Measurements from ENCODE around the gene ACAN. TPM values are rescaled to one million over a fixed set of nuclear protein-coding genes. Genes with fewer than 3 reads are reported as not detected.

The ACAN gene
- total RNA-seq, 1 donor from 2014 or later = 8.3 TPM

DNA sequence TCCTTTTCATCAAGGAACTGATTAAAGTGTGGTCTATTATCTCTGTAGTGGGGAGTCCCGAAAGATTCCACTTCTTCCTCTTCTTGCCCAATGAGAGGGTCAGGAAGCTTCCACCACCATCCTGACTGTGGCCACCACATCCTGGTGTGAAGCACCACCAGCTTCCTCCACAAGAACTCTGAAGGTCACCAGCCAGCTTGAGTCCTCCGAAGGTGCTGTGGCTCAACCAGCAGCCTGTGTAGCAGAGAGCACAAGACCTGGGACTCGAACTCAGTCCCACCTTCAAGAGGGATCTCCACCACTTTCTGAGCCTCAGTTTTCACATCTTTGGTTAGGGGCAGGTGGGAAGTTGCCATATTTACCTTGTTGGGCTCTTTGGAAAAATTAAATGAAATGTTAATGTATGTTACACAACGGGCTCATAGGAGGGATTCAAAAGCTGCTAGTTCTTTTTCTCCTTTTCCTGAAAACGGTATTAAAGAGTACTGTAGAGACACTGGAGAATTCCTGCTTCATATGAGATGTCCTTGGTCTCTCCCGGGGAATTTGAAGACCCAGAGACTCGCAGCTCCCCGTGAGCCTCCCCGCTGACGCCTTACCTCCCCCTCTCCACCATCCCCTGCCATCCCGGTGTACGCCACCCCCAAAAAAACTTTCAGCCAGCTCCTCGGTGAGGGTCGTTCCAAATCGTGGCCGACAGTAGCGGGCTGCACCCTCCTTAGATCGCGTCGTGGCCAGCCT lies 816 bp upstream of the ACAN start:
- DNase-seq = no peak

GRCh38 chr15:88802991-88803240 lies 320 bp upstream of the ACAN start:
- no peak for DNase-seq

- no peak for DNase-seq
Observed at GRCh38 chr15:88803920-88804247, 648 bp downstream of the ACAN start.

GRCh38 chr15:88804257-88804656 lies 1.0 kb downstream of the ACAN start:
- DNase-seq = no peak

GRCh38 chr15:88805031-88805780 lies 2.0 kb downstream of the ACAN start:
- no peak for DNase-seq

- no peak for DNase-seq
Observed at GRCh38 chr15:88810446-88810845, 7.2 kb downstream of the ACAN start.

- no peak for DNase-seq
Observed at GRCh38 chr15:88812133-88812532, 8.9 kb downstream of the ACAN start.

- no peak for DNase-seq
Observed at GRCh38 chr15:88813960-88814359, 10.7 kb downstream of the ACAN start.

GRCh38 chr15:88814393-88814792 lies 11.2 kb downstream of the ACAN start:
- DNase-seq = no peak

GRCh38 chr15:88818920-88819319 lies 15.7 kb downstream of the ACAN start:
- DNase-seq = no peak

GRCh38 chr15:88821993-88822392 lies 18.8 kb downstream of the ACAN start:
- DNase-seq = no peak

DNA sequence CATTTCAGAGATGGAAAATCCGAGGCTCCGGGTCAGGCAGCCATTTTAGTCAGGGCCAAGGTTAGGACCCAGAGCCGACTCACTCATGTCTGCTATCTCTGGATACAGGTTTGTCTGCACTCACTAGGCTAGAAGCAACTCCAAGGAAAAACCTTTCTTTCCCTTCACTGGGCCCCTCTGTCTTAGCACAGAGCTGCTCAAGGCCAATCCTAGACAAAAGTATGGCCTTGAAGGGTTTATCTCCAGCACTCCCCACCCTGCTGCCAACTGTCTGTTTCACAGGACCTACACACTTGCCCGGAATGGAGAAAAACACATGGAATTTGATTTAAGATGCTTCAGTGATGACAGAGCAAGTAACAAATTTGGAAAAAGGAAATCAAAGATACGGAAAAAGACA lies 25.6 kb downstream of the ACAN start:
- DNase-seq = no peak

DNA sequence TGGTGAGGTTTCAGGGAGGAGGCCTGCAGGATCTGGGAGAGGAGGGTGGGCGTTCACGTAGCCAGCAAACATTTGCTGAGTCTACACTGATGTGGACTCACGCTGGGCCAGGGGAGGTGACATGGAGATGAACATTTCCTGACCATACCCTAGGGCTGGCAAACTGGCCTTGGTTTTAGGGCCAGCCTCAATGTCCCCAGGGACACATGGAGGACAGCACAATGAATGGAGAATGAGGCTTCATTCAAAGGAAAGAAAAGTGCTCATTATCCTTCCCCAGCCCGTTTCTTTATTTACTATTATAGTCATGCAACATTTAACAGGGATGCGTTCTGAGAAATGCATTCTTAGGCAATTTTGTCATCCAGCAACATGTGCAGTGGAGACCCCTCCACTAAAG lies 26.8 kb downstream of the ACAN start:
- no peak for DNase-seq

GRCh38 chr15:88832820-88833730 lies 29.8 kb downstream of the ACAN start:
- DNase-seq = no peak

DNA sequence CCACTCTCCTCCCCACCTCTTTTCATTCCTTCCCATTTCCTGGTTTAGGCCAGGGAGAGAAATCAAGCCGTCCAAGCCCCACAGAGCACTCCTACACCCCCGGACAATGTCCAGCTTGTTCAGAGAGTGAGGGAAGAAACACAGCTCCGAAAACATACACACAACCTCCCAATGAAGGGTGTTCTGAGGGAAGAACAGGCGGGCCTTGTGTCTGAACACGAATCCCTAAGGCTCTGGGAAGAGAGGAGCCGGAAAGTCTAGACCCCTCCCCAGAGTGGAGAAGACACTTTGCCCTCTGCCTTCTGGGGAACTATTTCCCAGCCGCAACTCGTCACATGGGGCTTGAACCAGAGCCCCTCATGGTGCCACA lies 30.5 kb downstream of the ACAN start:
- no peak for DNase-seq

GRCh38 chr15:88834211-88834812 lies 31.1 kb downstream of the ACAN start:
- DNase-seq = peak; percentile 25

DNA sequence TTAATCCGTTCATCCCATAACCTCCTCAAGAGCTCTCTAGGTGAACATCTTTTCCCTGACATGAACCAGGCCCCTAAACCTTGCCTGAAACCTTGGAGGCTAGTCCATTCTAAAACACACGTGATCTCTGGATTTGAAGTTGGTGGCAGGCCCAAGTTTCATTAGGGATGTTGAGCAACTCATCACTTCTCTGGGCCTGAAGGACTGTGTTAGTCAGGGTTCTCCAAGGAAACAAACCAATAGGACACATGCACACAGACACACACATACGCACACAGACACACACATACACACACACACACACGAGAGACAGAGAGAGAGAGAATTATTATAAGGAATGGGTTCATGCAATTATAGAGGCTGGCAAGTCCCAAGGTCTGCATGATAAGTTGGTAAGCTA lies 31.9 kb downstream of the ACAN start:
- no peak for DNase-seq

DNA sequence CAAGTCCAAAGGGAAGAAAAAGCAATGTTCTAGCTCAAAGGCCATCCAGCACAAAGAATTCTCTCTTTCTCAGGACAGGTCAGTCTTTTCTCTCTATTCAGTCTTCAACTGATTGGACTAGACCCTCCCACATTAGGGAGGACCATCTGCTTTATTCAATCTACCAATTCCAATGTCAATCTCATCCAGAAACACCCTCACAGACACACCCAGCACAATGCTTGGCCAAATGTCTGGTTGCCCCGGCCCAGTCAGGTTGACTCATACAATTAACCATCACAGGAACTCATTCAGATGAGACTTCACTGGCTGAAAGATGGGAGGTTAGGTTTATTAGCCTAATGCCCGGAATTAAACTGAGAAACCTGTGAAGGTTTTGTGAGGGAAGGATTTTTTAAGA lies 32.4 kb downstream of the ACAN start:
- no peak for DNase-seq

GRCh38 chr15:88838667-88839066 lies 35.4 kb downstream of the ACAN start:
- DNase-seq = no peak

DNA sequence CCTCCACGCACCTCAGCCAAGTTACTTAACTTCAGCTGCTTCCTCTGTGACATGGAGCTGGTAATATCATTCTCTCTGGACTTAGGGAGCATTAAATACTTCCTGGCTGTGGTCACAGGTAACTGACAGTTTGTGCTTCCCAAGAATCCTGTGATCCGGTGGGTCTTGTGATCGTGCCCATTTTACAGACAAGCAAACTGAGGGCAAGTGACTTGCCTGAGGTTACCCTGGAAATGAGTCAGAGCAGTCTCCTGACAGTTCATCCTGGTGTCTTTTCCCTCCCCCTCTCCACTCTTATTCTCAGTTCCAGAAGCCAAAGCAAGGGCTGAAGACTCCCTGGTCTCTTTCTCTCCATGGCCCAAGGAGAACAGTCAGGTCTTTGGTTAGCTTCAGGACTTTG lies 35.9 kb downstream of the ACAN start:
- no peak for DNase-seq

DNA sequence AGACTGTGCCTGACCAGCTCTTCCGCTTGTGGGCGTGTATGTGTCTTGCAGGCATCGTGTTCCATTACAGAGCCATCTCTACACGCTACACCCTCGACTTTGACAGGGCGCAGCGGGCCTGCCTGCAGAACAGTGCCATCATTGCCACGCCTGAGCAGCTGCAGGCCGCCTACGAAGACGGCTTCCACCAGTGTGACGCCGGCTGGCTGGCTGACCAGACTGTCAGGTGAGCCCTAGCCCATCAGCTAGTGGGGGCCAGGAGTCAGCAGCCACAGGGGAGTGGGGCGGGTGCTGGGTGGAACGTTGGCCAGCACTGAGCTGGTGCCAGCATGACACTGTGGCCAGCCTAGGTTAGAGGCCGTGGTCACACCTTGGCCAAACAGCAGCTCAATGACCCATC lies 36.7 kb downstream of the ACAN start:
- no peak for DNase-seq

DNA sequence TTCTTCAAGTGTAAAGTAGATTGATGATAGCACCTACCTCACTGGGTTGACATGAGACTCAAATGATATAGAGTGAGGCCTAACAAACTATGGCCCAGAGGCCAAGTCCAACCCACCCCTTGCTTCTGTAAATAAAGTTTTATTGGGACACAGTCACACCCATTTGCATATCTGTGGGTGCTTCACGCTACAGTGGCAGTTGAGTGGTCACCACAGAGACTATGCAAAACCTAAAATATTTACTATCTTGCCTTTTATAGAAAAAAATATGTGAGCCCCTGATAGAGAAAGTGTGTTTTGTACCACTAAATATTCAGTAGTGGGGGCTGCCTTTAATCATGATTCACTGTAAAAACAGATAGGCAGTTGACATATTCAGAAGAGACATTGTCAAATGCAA lies 38.0 kb downstream of the ACAN start:
- DNase-seq = no peak

- DNase-seq = no peak
Observed at GRCh38 chr15:88842156-88842555, 38.9 kb downstream of the ACAN start.

Measured in skin of body (tissue), 2 donors.